ACHN (cell line): Measurements from ENCODE around the gene HEG1.
A peak's percentile ranks its signal among the peaks of the same experiment; 100 is the strongest.

Source experiments
- DNase-seq: peaks from one replicate; pipeline ENCODE4 v3.0.0-alpha.2; 2015
- in situ Hi-C: cut with HindIII; loops from 2 replicates; pipeline ENCODE4 v1.10.0; 2017; ENCODE audit warnings: low sequenced_read_pairs, low pct_ligation_motif_present, low pct_unique_long_range_greater_than_20kb

The HEG1 gene

DNA sequence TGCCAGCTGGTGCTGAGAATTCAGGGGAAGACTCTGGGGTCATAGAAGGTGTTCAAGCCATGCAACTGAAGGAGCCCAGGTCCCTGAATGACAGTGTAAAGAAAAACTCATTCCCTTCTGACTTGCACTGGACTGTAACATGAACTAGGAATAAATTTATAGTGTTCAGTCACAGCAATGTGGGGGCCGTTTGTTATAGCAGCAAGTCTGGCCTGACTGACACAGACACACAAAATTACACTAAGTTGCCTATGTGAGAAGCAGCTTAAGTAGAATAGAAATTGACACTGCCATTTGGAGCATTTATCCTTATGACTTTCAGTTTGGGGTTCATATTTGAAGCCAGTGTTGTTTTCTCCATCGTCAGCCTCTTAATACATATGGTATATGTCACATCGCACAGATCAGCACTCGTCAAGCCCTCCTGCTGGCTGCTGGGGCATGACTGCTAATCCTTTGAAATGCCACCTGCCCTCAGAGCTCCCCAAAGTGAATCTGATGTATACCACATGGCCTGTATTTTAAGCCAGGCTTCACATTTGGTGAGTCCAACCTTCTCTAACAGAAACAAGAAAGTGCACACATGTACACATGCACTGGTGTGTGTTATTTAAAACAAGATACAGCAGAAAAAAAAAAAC is 17.1 kb upstream of the HEG1 start:
- no peak for DNase-seq
- in situ Hi-C loops: no loop called here

- in situ Hi-C loops: no loop called here
- no peak for DNase-seq
Measured at GRCh38 chr3:125072301-125072700, 16.5 kb upstream of the HEG1 start.

- in situ Hi-C loops: no loop called here
- DNase-seq: no peak
Measured at GRCh38 chr3:125069968-125070745, 14.4 kb upstream of the HEG1 start.

DNA sequence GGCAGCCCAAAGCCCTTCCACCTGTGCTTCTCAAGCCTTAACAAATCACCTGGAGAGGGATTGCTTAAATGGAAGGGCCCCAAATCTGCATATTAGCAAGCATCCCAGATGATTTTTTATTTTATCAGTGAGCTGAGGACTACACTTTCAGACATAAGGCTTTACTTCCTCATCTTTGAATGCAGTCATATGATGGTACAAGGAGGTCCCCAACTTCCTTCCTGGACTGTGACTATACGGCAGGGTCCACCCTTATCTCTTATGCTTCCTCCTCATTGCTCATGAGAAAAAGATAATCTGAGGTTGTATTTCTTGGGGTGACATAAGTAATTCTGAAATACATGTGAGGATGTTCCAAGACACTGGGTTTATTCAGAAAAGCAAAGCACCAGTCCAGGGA is 13.7 kb upstream of the HEG1 start:
- in situ Hi-C loops: no loop called here
- DNase-seq: no peak

DNA sequence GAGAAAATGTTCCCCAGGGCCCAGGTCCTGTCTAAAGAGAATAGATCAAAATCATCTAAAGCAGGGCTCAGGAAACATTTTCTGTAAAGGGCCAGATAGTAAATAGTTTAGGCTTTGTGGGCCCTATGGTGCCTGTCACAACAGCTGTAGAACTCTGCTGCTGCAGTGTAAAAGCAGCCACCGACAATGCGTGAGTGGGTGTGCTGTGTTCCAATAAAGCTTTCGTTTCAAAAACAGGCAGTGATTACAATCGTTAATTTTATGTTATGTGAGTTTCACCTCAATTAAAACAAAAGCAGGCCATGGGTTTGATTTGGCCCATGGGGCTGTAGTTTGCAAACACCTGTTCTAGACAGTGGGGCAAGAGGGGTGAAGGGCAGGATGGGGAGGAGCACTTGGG is 12.5 kb upstream of the HEG1 start:
- DNase-seq: no peak
- in situ Hi-C loops: no loop called here

- DNase-seq: no peak
- in situ Hi-C loops: no loop called here
Measured at GRCh38 chr3:125067225-125067624, 11.4 kb upstream of the HEG1 start.

GRCh38 chr3:125062904-125063618 is 7.3 kb upstream of the HEG1 start:
- peak; percentile 89 for DNase-seq
- in situ Hi-C loops: no loop called here

DNA sequence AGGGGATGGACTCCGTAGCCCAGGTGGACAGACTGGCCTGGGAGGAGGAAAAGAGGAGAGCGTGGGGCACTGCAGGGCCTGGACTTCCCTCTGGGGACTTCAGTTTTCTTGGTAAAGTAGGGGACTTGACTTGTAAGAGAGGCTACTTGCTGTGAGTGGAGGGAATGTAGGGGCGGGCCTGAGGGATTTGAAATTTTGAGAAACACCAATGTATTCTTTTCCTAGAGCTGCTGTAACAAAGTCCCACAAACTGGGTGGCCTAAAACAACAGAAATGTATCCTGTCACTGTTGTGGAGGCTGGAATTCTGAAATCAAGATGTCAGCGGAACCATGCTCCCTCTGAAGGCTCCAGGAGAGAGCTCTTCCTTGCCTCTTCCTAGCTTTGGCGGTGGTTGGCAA is 5.8 kb upstream of the HEG1 start:
- no peak for DNase-seq
- in situ Hi-C loops: no loop called here

- no peak for DNase-seq
- in situ Hi-C loops: no loop called here
Measured at GRCh38 chr3:125061170-125061569, 5.4 kb upstream of the HEG1 start.

DNA sequence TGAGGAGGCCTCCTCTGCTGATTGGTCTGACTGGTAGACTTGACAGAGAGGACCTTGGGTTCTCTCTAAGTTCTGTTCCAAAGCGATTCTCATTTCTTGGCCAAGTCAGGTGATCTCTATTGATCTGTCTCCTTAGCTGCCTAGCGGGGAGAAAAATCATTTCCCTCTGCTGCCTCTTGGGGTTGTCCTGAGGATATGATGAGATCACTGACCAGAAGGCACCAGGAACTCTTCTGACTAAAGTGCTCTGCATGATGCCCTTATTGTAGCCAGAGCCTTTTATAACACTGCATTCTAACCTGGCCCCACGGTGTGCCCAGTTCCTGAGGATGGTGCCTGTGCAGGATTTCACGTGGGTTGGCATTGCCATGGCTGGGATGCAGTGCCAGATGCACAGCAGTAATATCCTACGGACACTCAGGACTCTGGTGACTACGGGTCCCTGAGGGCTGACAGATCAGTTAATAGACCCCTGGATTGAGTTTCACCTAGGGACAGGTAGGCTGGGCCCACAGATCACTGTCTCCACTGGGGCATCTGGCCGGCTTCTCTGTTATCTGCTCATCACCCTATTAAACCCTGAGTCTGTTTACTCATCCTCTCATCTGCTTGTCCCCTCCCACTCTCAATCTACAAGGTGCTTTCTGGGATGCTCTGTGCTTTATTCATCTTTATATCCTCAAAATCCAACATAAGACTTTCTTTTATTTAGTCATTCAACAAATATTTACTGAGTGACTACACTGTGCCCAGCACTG is 3.9 kb upstream of the HEG1 start:
- in situ Hi-C loops: no loop called here
- peak; percentile 19 for DNase-seq

- no peak for DNase-seq
Measured at GRCh38 chr3:125058959-125059358, 3.2 kb upstream of the HEG1 start.

DNA sequence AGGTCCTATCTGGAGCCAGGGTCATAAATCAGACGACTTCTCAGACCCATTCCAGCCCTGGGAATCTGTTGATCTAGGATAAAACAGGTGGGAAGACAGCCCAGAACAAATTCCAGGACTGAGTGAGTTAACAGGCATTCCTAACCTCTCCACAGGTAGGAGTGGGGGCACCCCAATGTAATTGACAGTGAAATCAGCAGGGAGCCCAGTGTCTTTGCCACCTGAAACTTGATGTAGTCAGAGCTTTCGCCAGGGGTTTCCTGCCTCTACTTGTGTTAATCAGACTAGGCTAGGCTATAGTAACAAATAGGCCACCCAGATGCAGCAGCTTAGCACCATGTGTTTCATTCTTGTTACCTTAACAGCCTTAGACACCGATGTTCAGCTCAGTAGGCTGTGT is 2.7 kb upstream of the HEG1 start:
- DNase-seq: no peak
- in situ Hi-C loops: no loop called here

More at GRCh38 chr3:125058959-125059358, 3.2 kb upstream of the HEG1 start:
- in situ Hi-C loops: no loop called here

- in situ Hi-C loops: no loop called here
- DNase-seq: peak; percentile 59
Measured at GRCh38 chr3:125057186-125057850, 1.5 kb upstream of the HEG1 start.

DNA sequence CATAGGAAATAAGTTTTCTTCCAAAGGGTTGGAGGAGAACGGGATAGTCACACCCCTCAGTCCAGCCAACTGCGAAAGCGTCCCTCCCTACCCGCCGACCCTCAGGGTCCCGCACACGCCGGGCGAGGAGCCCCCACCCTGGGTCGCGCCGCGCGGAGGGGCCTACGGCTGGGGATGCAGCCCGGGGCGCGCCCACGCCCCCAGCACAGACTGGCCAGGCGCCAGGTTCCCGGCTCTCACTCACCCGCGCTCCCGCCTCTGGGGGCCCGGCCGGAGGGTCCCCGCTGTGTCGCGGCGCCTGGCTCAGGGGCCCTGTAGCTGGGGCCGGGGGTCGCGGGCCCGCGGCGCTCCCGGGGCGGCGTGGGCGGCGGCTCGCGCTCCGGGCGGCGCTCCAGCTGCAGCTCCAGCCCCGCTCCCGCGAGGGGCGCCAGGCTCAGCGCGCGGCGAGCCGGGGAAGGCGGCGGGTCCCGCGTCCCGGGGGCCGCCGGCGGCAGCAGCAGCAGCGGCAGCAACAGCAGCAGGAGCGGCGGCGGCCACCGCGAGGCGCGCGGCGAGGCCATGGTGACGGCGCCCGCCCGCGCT is 375 bp downstream of the HEG1 start:
- in situ Hi-C loops: no loop called here
- peak; percentile 25 for DNase-seq

GRCh38 chr3:125054449-125055329 is 1.1 kb downstream of the HEG1 start:
- peak; percentile 68 for DNase-seq
- in situ Hi-C loops: no loop called here

DNA sequence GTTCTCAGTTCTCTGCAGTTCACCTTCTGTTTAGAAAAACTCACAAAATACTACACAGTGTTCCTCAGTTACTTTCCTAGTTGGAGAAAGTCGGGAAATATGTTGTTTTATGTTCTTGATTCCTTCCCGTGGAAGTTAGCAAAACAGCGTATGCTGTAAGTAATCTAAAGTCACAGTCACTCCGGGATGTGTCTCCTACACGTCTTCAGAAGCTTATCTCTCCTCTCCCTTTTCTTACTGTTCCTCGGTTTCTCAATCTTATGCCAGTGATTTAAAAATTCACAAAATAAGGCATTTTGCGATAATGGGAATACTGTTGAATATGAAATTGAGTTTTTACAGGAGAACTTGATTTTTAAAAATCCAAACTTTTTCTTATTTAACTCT is 1.7 kb downstream of the HEG1 start:
- DNase-seq: no peak
- in situ Hi-C loops: no loop called here

DNA sequence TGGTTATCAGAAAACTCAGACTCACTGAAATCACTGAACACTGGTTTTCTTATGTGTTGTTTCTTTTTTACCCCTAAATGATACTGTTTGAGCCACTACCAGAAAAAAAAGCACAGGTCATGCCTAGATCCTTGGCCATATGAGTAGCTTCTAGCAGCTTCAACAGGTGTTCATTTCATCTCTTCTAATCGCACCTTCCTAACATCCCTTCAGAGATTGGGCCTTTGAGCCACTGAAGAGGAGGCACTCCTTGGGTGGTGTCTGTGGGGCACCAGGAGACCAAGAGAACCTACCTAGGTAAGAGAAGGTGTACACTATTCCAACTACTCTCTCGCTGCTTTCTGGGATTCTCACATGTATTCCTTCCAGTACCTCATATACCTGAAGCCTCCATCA is 2.5 kb downstream of the HEG1 start:
- DNase-seq: no peak
- in situ Hi-C loops: no loop called here
